GM19468 (cell line): ENCODE measurements around the gene ENOX1.
A peak's percentile ranks its signal among the peaks of the same experiment; 100 is the strongest.

Experiments used
- ATAC-seq: cut with Tn5 transposase; IDR thresholded peaks from one replicate; pipeline ENCODE4 v1.9.1; 2021; ENCODE audit warnings: mild to moderate bottlenecking, moderate library complexity, moderate number of reproducible peaks; ENCODE audit not compliant: unreplicated experiment; ENCODE audit errors: extremely low read depth

The ENOX1 gene

GRCh38 chr13:43305416-43305815, 481.4 kb downstream of the ENOX1 start:
- no peak for ATAC-seq

GRCh38 chr13:43304945-43305344, 481.8 kb downstream of the ENOX1 start:
- no peak for ATAC-seq

- no peak for ATAC-seq
Measured at GRCh38 chr13:43304449-43304848, 482.3 kb downstream of the ENOX1 start.

- peak; percentile 34 for ATAC-seq
Measured at GRCh38 chr13:43303033-43303729, 483.6 kb downstream of the ENOX1 start.

GRCh38 chr13:43301346-43301969, 485.3 kb downstream of the ENOX1 start:
- ATAC-seq, result no peak

GRCh38 chr13:43300865-43301264, 485.9 kb downstream of the ENOX1 start:
- no peak for ATAC-seq

- no peak for ATAC-seq
Measured at GRCh38 chr13:43299374-43299773, 487.4 kb downstream of the ENOX1 start.

- no peak for ATAC-seq
Measured at GRCh38 chr13:43298816-43299215, 488.0 kb downstream of the ENOX1 start.

GRCh38 chr13:43297967-43298678, 488.6 kb downstream of the ENOX1 start:
- ATAC-seq, result no peak

GRCh38 chr13:43295825-43296564, 490.8 kb downstream of the ENOX1 start:
- ATAC-seq, result no peak

- no peak for ATAC-seq
Measured at GRCh38 chr13:43295321-43295720, 491.5 kb downstream of the ENOX1 start.

- no peak for ATAC-seq
Measured at GRCh38 chr13:43294412-43294811, 492.4 kb downstream of the ENOX1 start.

GRCh38 chr13:43293986-43294385, 492.8 kb downstream of the ENOX1 start:
- ATAC-seq, result no peak

- no peak for ATAC-seq
Measured at GRCh38 chr13:43293561-43293960, 493.2 kb downstream of the ENOX1 start.

GRCh38 chr13:43293008-43293407, 493.8 kb downstream of the ENOX1 start:
- ATAC-seq, result no peak

- ATAC-seq, result no peak
Measured at GRCh38 chr13:43291287-43292060, 495.3 kb downstream of the ENOX1 start.

GRCh38 chr13:43289470-43290255, 497.1 kb downstream of the ENOX1 start:
- ATAC-seq, result no peak

- no peak for ATAC-seq
Measured at GRCh38 chr13:43286751-43287150, 500.0 kb downstream of the ENOX1 start.

GRCh38 chr13:43285933-43286597, 500.7 kb downstream of the ENOX1 start:
- ATAC-seq, result no peak
